PC-3 (cell line): Measurements from ENCODE around the gene NCBP3. TPM values are rescaled to one million over a fixed set of nuclear protein-coding genes. Genes with fewer than 3 reads are reported as not detected.
"Not testable (repeated sequence)": the region's sequence is repeated elsewhere in the genome, so short reads cannot be mapped to it uniquely, and the experiment has no call there.

ENCODE experiments used
- ATAC-seq: fragments of 200-7000 bp; cut with Tn5 transposase; 2 replicates; pipeline ENCODE4 v1.9.1; 2020; ENCODE audit warnings: mild to moderate bottlenecking, moderate library complexity
- BruUV-seq: library from RNA; stranded (reverse); fragments of 400-500 nt; replicated peaks from 2 replicates; lab custom pipeline; 2021; lab: Mats Ljungman, UMichigan
- CTCF ChIA-PET: fragments of 300-600 bp; sonication (Branson Sonifier 250); formaldehyde crosslinking; loops from one replicate; lab custom pipeline; 2022; ENCODE audit warnings: antibody characterized with exemption; lab: Charles Lee
- POLR2A ChIA-PET: fragments of 300-600 bp; sonication (Branson Sonifier 250); formaldehyde crosslinking; loops from one replicate; lab custom pipeline; 2022; ENCODE audit warnings: antibody characterized with exemption; ENCODE audit not compliant: unreplicated experiment; lab: Charles Lee
- DNase-seq: peaks from one replicate; pipeline ENCODE4 v3.0.0-alpha.2; 2015
- H2AFZ ChIP-seq: fragments of 300-600 bp; sonication (generic); 2 replicates; pipeline ENCODE4 v1.6.0; 2016; ENCODE audit warnings: antibody characterized with exemption, low read length
- H3F3A ChIP-seq: fragments of 300-600 bp; sonication (generic); one replicate; pipeline ENCODE4 v1.6.0; 2017; ENCODE audit warnings: antibody characterized with exemption, low read length, control low read depth, mild to moderate bottlenecking; ENCODE audit not compliant: unreplicated experiment
- H3K27ac ChIP-seq: fragments of 300-600 bp; sonication (generic); 2 replicates; pipeline ENCODE4 v1.5.1; 2016; ENCODE audit warnings: mild to moderate bottlenecking, low read length
- H3K27me3 ChIP-seq: fragments of 300-600 bp; sonication (generic); 2 replicates; pipeline ENCODE4 v1.6.1; 2016; ENCODE audit warnings: low read length, mixed read lengths
- H3K36me3 ChIP-seq: fragments of 300-600 bp; sonication (generic); 2 replicates; pipeline ENCODE4 v1.6.1; 2016; ENCODE audit warnings: low read depth, mixed run types, low read length, mixed read lengths
- H3K4me1 ChIP-seq: fragments of 300-600 bp; sonication (generic); 2 replicates; pipeline ENCODE4 v1.5.1; 2016; ENCODE audit warnings: low read length; ENCODE audit not compliant: insufficient read depth
- H3K4me2 ChIP-seq: fragments of 300-600 bp; sonication (generic); 2 replicates; pipeline ENCODE4 v1.6.0; 2016; ENCODE audit warnings: low read length
- H3K4me3 ChIP-seq: fragments of 300-600 bp; sonication (generic); 2 replicates; pipeline ENCODE4 v1.5.1; 2016; ENCODE audit warnings: mild to moderate bottlenecking, low read length, mixed read lengths
- H3K79me2 ChIP-seq: fragments of 300-600 bp; sonication (generic); 2 replicates; pipeline ENCODE4 v1.6.1; 2017; ENCODE audit warnings: low read length, mixed read lengths
- H3K9ac ChIP-seq: fragments of 300-600 bp; sonication (generic); 2 replicates; pipeline ENCODE4 v1.6.0; 2016; ENCODE audit warnings: mild to moderate bottlenecking, low read length
- H3K9me2 ChIP-seq: fragments of 300-600 bp; sonication (generic); replicated peaks from 2 replicates; pipeline ENCODE4 v1.6.1; 2016; ENCODE audit warnings: mixed run types, low read length, mixed read lengths
- H3K9me3 ChIP-seq: fragments of 300-600 bp; sonication (generic); 2 replicates; pipeline ENCODE4 v1.6.1; 2016; ENCODE audit warnings: low read length, mixed read lengths
- H4K20me1 ChIP-seq: fragments of 300-600 bp; sonication (generic); 2 replicates; pipeline ENCODE4 v1.6.1; 2016; ENCODE audit warnings: low read length, mixed read lengths
- EZH2 ChIP-seq: fragments of 300-600 bp; sonication (generic); IDR thresholded peaks from one replicate; pipeline ENCODE4 v1.6.1; 2017; ENCODE audit warnings: antibody characterized with exemption, mild to moderate bottlenecking, low read length; ENCODE audit not compliant: unreplicated experiment
- EZH2phosphoT487 ChIP-seq: fragments of 300-600 bp; sonication (generic); IDR thresholded peaks from 2 replicates; pipeline ENCODE4 v1.6.1; 2018; ENCODE audit warnings: mild to moderate bottlenecking, antibody characterized with exemption, low read length, borderline replicate concordance
- intact Hi-C: fragments of 100-400 bp; cut with micrococcal nuclease; formaldehyde crosslinking; loops from 2 replicates; pipeline ENCODE4 v1.9.0; 2023
- total RNA-seq: library from RNA; depleted of rRNA; stranded (reverse); fragments of >200 nt; gene quantifications from 2 replicates; pipeline ENCODE4 v1.2.3, GENCODE V29; 2014
- TF ChIP-seq, protein P1 (sequence below): fragments of 300-600 bp; sonication (generic); conservative IDR thresholded peaks from 2 replicates; pipeline ENCODE4 v1.5.1; 2017; ENCODE audit warnings: antibody characterized with exemption, low read depth, mild to moderate bottlenecking, low read length

Gene NCBP3
- total RNA-seq, 1 experiment from 2014 or later: 21.0 TPM

- TF ChIP-seq, protein P1, sequence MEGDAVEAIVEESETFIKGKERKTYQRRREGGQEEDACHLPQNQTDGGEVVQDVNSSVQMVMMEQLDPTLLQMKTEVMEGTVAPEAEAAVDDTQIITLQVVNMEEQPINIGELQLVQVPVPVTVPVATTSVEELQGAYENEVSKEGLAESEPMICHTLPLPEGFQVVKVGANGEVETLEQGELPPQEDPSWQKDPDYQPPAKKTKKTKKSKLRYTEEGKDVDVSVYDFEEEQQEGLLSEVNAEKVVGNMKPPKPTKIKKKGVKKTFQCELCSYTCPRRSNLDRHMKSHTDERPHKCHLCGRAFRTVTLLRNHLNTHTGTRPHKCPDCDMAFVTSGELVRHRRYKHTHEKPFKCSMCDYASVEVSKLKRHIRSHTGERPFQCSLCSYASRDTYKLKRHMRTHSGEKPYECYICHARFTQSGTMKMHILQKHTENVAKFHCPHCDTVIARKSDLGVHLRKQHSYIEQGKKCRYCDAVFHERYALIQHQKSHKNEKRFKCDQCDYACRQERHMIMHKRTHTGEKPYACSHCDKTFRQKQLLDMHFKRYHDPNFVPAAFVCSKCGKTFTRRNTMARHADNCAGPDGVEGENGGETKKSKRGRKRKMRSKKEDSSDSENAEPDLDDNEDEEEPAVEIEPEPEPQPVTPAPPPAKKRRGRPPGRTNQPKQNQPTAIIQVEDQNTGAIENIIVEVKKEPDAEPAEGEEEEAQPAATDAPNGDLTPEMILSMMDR: no peak
- TF ChIP-seq EZH2phosphoT487 (no peak), EZH2 (no peak)
- H4K20me1 ChIP-seq: 0 out of 2 replicates have a peak, but pooled peaks cover 4% of the 10 kb centered on the region
- no peak overlapping the region for H3K4me2 ChIP-seq
- H3K9me3 ChIP-seq: no peaks in the 10 kb centered on the region
- ChIA-PET POLR2A (no interaction called here), CTCF (no interaction called here)
- H2AFZ ChIP-seq: no peak overlapping the region
- H3K4me1 ChIP-seq: no peaks in the 10 kb centered on the region
- peaks cover 29% of the 10 kb centered on the region for H3K79me2 ChIP-seq
- DNase-seq (no peak), ATAC-seq (no peak)
- H3K9me2 ChIP-seq: no peaks in the 10 kb centered on the region
- no peaks in the 10 kb centered on the region for H3F3A ChIP-seq
- H3K9ac ChIP-seq: no peak overlapping the region
- H3K36me3 ChIP-seq: no peaks in the 10 kb centered on the region; the same call in 1 of the 2 replicates
- H3K27me3 ChIP-seq: no peaks in the 10 kb centered on the region
- no peak overlapping the region for H3K27ac ChIP-seq
- intact Hi-C loops: no loop called here
- no peak overlapping the region for H3K4me3 ChIP-seq
- no TSS peak for BruUV-seq
Observed at GRCh38 chr17:3847165-3847670, 1.2 kb upstream of the NCBP3 start.

- Histone ChIP-seq H4K20me1 (0 out of 2 replicates have a peak, but pooled peaks cover 4% of the 10 kb centered on the region), H3K9me2 (no peaks in the 10 kb centered on the region), H3K4me2 (peak overlapping the region; percentile 63), H3K9me3 (no peaks in the 10 kb centered on the region), H3K36me3 (no peaks in the 10 kb centered on the region; the same call in 1 of the 2 replicates), H3F3A (no peaks in the 10 kb centered on the region), H3K79me2 (peaks cover 29% of the 10 kb centered on the region), H3K4me3 (peak overlapping the region; percentile 94; the same call in 1 of the 2 replicates), H2AFZ (peak overlapping the region; percentile 59), H3K4me1 (no peaks in the 10 kb centered on the region), H3K9ac (no peak overlapping the region), H3K27ac (no peak overlapping the region), H3K27me3 (no peaks in the 10 kb centered on the region)
- intact Hi-C loops: no loop called here
- no peak for ATAC-seq
- POLR2A ChIA-PET: interaction anchor here (0.5 kb wide), 1 partner anchor 56 kb away, joined by 3 read pairs; no protein-coding TSS in a partner anchor
- no TSS peak for BruUV-seq
- CTCF ChIA-PET: interaction anchor here (0.6 to 1.3 kb wide), 9 partner anchors 13 to 1365 kb away, joined by 3 to 8 read pairs (median 4); partner anchors contain the start of gene CAMKK1
- TF ChIP-seq, protein P1: no peak
- no peak for DNase-seq
Observed at GRCh38 chr17:3846437-3847164, 555 bp upstream of the NCBP3 start.

DNA sequence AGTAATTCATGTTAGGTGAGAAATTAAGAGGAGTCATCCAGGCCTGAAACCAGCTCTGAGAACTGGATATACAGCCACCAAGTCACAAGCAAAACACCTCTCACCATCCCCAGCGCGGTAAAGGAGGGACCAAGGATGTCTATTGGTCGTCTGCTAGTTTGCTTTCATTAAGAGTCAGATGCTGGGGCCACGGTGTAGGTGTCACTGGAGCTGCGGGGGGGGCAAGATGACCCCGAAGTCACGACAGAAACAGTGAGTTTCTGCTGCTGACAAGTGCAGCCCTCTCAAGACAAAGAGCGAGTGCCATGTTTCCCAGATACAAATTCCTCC is 790 bp downstream of the NCBP3 start:
- CTCF ChIA-PET: no interaction called here
- ATAC-seq: no peak

GRCh38 chr17:3844556-3844955 is 1.5 kb downstream of the NCBP3 start:
- H4K20me1 ChIP-seq, DNase-seq, H2AFZ ChIP-seq, H3K9me3 ChIP-seq, H3K27ac ChIP-seq, BruUV-seq, POLR2A ChIA-PET, H3K9me2 ChIP-seq, H3K9ac ChIP-seq, H3K27me3 ChIP-seq, intact Hi-C loops, ATAC-seq, H3F3A ChIP-seq, H3K36me3 ChIP-seq, H3K4me1 ChIP-seq: not testable (repeated sequence)
- CTCF ChIA-PET: interaction anchor here (1.0 kb wide), 1 partner anchor 107 kb away, joined by 6 read pairs; no protein-coding TSS in a partner anchor
- H3K4me2 ChIP-seq: peak overlapping the region; percentile 93
- H3K79me2 ChIP-seq: peaks cover 29% of the 10 kb centered on the region
- H3K4me3 ChIP-seq: peak overlapping the region; percentile 94; the same call in 1 of the 2 replicates

More for the DNA sequence above, 790 bp downstream of the NCBP3 start:
- no peaks in the 10 kb centered on the region for H3K9me3 ChIP-seq
- TSS peak; percentile 44 for BruUV-seq
- 0 out of 2 replicates have a peak, but pooled peaks cover 4% of the 10 kb centered on the region for H4K20me1 ChIP-seq
- no peak overlapping the region for H3K27ac ChIP-seq
- peak overlapping the region; percentile 93 for H3K4me2 ChIP-seq
- TF ChIP-seq, protein P1: no peak
- TF ChIP-seq EZH2: no peak
- no peak for DNase-seq
- H3K9me2 ChIP-seq: no peaks in the 10 kb centered on the region
- H3K79me2 ChIP-seq: peaks cover 29% of the 10 kb centered on the region
- peak overlapping the region; percentile 94 for H3K4me3 ChIP-seq
- H3K4me1 ChIP-seq: no peaks in the 10 kb centered on the region
- intact Hi-C loops: no loop called here
- H3F3A ChIP-seq: no peaks in the 10 kb centered on the region
- POLR2A ChIA-PET: no interaction called here
- no peaks in the 10 kb centered on the region; the same call in 1 of the 2 replicates for H3K36me3 ChIP-seq
- H3K27me3 ChIP-seq: no peaks in the 10 kb centered on the region
- H2AFZ ChIP-seq: peak overlapping the region; percentile 87; the same call in 1 of the 2 replicates
- H3K9ac ChIP-seq: peak overlapping the region; percentile 98
